GM12878 (cell line): ENCODE measurements around the gene ANP32B. TPM values are rescaled to one million over a fixed set of nuclear protein-coding genes. Genes with fewer than 3 reads are reported as not detected.

ENCODE experiments used
- ATAC-seq: fragments of 200-7000 bp; cut with Tn5 transposase; 3 replicates; pipeline ENCODE4 v1.9.1; 2020; ENCODE audit warnings: mild to moderate bottlenecking, moderate library complexity
- BruUV-seq: library from RNA; stranded (reverse); fragments of 400-500 nt; replicated peaks from 2 replicates; lab custom pipeline; 2021; lab: Mats Ljungman, UMichigan
- CTCF ChIA-PET: fragments of 300-600 bp; sonication (Branson Sonifier 250); formaldehyde crosslinking; extraction: SDS; loops from one replicate; lab custom pipeline; 2021; ENCODE audit warnings: inconsistent platforms; lab: Yijun Ruan, JAX
- POLR2A ChIA-PET: fragments of 350-600 bp; formaldehyde crosslinking; extraction: SDS; loops from one replicate; lab custom pipeline; 2021; ENCODE audit warnings: inconsistent platforms; lab: Charles Lee
- RAD21 ChIA-PET: fragments of 300-600 bp; sonication (Branson Sonifier 250); formaldehyde crosslinking; loops from one replicate; lab custom pipeline; 2023; ENCODE audit warnings: antibody characterized with exemption; ENCODE audit not compliant: unreplicated experiment; lab: Charles Lee
- SMC1A ChIA-PET: fragments of 300-600 bp; sonication (Branson Sonifier 250); formaldehyde crosslinking; loops from one replicate; lab custom pipeline; 2023; ENCODE audit not compliant: unreplicated experiment, uncharacterized antibody; lab: Charles Lee
- DNase-seq: peaks from one replicate; pipeline ENCODE4 v3.0.0-alpha.2; 2011; ENCODE audit warnings: low read depth, low spot score
- FAIRE-seq: peaks from 3 replicates; lab custom pipeline; 2011; peaks lifted over from hg19 to GRCh38; lab: Jason Lieb, UNC
- H2AFZ ChIP-seq: 2 replicates; pipeline ENCODE4 v1.6.0; 2011; ENCODE audit warnings: low read depth, low read length, control low read depth; ENCODE audit not compliant: control insufficient read depth
- H3K27ac ChIP-seq: 2 replicates; pipeline ENCODE4 v1.5.1; 2011; ENCODE audit warnings: control low read depth; ENCODE audit not compliant: control insufficient read depth, insufficient read depth
- H3K27me3 ChIP-seq, 2 experiments: replicated peaks in 1 of 2; 2 replicates each; pipeline versions ENCODE4 v1.6.0 to v1.6.1; 2011; ENCODE audit warnings: low read length in 1 of 2; ENCODE audit not compliant: control insufficient read depth in 2 of 2, insufficient read depth in 2 of 2
- H3K36me3 ChIP-seq, 2 experiments: 2 replicates each; pipeline ENCODE4 v1.5.1; 2011; ENCODE audit warnings: low read length in 1 of 2; ENCODE audit not compliant: control insufficient read depth in 2 of 2, insufficient read depth in 2 of 2
- H3K4me1 ChIP-seq: 2 replicates; pipeline ENCODE4 v1.6.1; 2011; ENCODE audit warnings: mild to moderate bottlenecking, low read length, moderate library complexity, mixed read lengths; ENCODE audit not compliant: control insufficient read depth, insufficient read depth
- H3K4me2 ChIP-seq: 2 replicates; pipeline ENCODE4 v1.6.0; 2011; ENCODE audit warnings: control low read depth; ENCODE audit not compliant: control insufficient read depth, insufficient read depth
- H3K4me3 ChIP-seq: fragments of 200-600 bp; sonication (generic); 2 replicates; pipeline ENCODE4 v1.5.1; 2016
- H3K79me2 ChIP-seq: 2 replicates; pipeline ENCODE4 v1.6.0; 2011; ENCODE audit warnings: low read length; ENCODE audit not compliant: control insufficient read depth, insufficient read depth
- H3K9ac ChIP-seq: 2 replicates; pipeline ENCODE4 v1.8.0; 2011; ENCODE audit warnings: low read length, control low read depth, mixed read lengths; ENCODE audit not compliant: control insufficient read depth, insufficient read depth
- H3K9me3 ChIP-seq: replicated peaks from 3 replicates; pipeline ENCODE4 v1.5.1; 2011; ENCODE audit warnings: mild to moderate bottlenecking, low read length; ENCODE audit not compliant: control insufficient read depth, insufficient read depth
- H4K20me1 ChIP-seq: 2 replicates; pipeline ENCODE4 v1.6.0; 2011; ENCODE audit not compliant: control insufficient read depth, insufficient read depth
- CBX3 ChIP-seq: fragments of 200-600 bp; sonication (generic); IDR thresholded peaks from 2 replicates; pipeline ENCODE4 v1.6.1; 2016; ENCODE audit warnings: low read depth, borderline replicate concordance
- JUNB ChIP-seq: IDR thresholded peaks from 2 replicates; pipeline ENCODE4 v1.6.1; 2016; ENCODE audit warnings: antibody characterized with exemption, mild to moderate bottlenecking
- KAT2A ChIP-seq: conservative IDR thresholded peaks from 2 replicates; pipeline ENCODE4 v1.6.1; 2011; ENCODE audit warnings: low read depth, low read length; ENCODE audit not compliant: control insufficient read depth
- RCOR1 ChIP-seq: conservative IDR thresholded peaks from 2 replicates; pipeline ENCODE4 v1.6.1; 2012; ENCODE audit warnings: low read depth, low read length, improper control_type of control experiment
- SUZ12 ChIP-seq: fragments of 200-600 bp; sonication (generic); IDR thresholded peaks from one replicate; pipeline ENCODE4 v1.6.1; 2018; ENCODE audit warnings: antibody characterized with exemption, mild to moderate bottlenecking; ENCODE audit not compliant: unreplicated experiment
- WRNIP1 ChIP-seq: IDR thresholded peaks from 2 replicates; pipeline ENCODE4 v1.6.1; 2011; ENCODE audit warnings: low read depth, low read length, improper control_type of control experiment, borderline replicate concordance
- WGBS: methylation state at CpG from one replicate; pipeline ENCODE4 v1.1.6; 2016; ENCODE audit warnings: low lambda C conversion rate; ENCODE audit not compliant: insufficient replicate concordance, insufficient coverage; ENCODE audit errors: missing lambda C conversion rate; 5-methylcytosine and 5-hydroxymethylcytosine counted together
- in situ Hi-C: fragments of 300-500 bp; cut with MboI; formaldehyde crosslinking; loops from 9 replicates; pipeline ENCODE4 v1.14.3; 2018; ENCODE audit warnings: mixed read lengths
- intact Hi-C: fragments of 100-400 bp; cut with micrococcal nuclease; formaldehyde crosslinking; loops from one replicate; pipeline ENCODE4 v1.14.2; 2022; ENCODE audit not compliant: unreplicated experiment
- polyA plus RNA-seq, 11 experiments: library from polyadenylated mRNA; depleted of rRNA in 4 of 11; unstranded in 6 of 11; stranded (reverse) in 5 of 11; fragments of >200 nt; fragmentation: Nextera tagmentation in 4 of 11; fragmentation: Illumina TruSeq in 1 of 11; extraction: Ambion mirVana in 4 of 11; extraction: Trizol in 1 of 11; gene quantifications; 1 replicate in 1 of 11; 2 replicates in 10 of 11; pipeline versions ENCODE4 v1.2.1 to v1.2.3, GENCODE V29; 2011 to 2016; ENCODE audit warnings: inconsistent platforms in 2 of 11, missing spikeins in 2 of 11, low read depth in 1 of 11
- total RNA-seq, 4 experiments: library from RNA; depleted of rRNA in 3 of 4; stranded (reverse); fragments of >200 nt in 3 of 4; fragmentation: Illumina TruSeq in 1 of 4; extraction: Trizol in 1 of 4; gene quantifications; 2 replicates each; pipeline versions ENCODE4 v1.2.1 to v1.2.3, GENCODE V29; 2013 to 2021
- TF ChIP-seq, protein P1 (sequence below): fragments of 450-650 bp; formaldehyde crosslinking; IDR thresholded peaks from 2 replicates; pipeline ENCODE4 v1.4.0; 2020; ENCODE audit warnings: mild to moderate bottlenecking, moderate library complexity
- TF ChIP-seq, protein P2 (sequence below): fragments of 450-650 bp; IDR thresholded peaks from 2 replicates; pipeline ENCODE4 v1.6.1; 2017; ENCODE audit warnings: antibody characterized with exemption, mild to moderate bottlenecking, moderate library complexity
- TF ChIP-seq, protein P3 (sequence below): fragments of 450-650 bp; IDR thresholded peaks from 2 replicates; pipeline ENCODE4 v1.6.1; 2018; ENCODE audit warnings: borderline replicate concordance, mild to moderate bottlenecking; ENCODE audit not compliant: partially characterized antibody
- TF ChIP-seq, protein P4 (sequence below): IDR thresholded peaks from 2 replicates; pipeline ENCODE4 v1.6.1; 2012; ENCODE audit warnings: low read depth, low read length, improper control_type of control experiment

ANP32B gene
- total and polyA plus RNA-seq, 10 of the 15 experiments (the other 5 are each of a cell fraction or from before 2014, with no cell fraction given): 24.5 to 419 (median 171) TPM

DNA sequence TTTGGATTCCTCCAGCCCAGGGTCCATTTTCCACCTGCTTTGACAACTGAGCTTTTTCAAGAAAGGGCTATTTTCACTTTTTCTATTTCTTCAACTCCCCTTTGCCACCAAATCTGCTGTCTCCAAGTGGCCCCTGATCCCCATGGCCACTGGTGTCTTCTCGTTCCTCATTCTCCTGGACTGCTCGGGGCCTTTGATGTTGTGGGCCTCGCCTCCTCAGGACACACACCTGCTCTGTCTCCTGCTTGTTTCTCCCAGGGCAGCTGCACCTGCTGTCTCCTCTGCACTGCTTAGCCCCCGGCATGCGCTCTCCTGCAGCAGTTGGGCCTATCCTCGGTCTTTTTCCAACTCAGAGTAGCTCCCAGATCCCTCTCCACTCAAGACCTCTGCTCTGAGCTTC is 57.1 kb downstream of the ANP32B start:
- FAIRE-seq (no peak), ATAC-seq (no peak), DNase-seq (no peak)
- RAD21 ChIA-PET: interaction anchor here (0.7 to 1.2 kb wide), 2 partner anchors 16 to 54 kb away, joined by 3 to 5 read pairs; partner anchors contain the start of gene NANS
- in situ Hi-C loops (no loop called here), intact Hi-C loops (no loop called here)
- no TSS peak for BruUV-seq
- peak overlapping the region; percentile 8; the same call in 1 of the 2 replicates for H3K9ac ChIP-seq
- H3K4me1 ChIP-seq: peaks cover 52% of the 10 kb centered on the region
- peak overlapping the region; percentile 14 for H3K27ac ChIP-seq
- SMC1A ChIA-PET: interaction anchor here (1.2 to 2.6 kb wide), 5 partner anchors 17 to 119 kb away, joined by 3 to 8 read pairs (median 5); partner anchors contain the start of gene NANS
- H3K4me2 ChIP-seq: peak overlapping the region; percentile 92
- no peaks in the 10 kb centered on the region for H3K27me3 ChIP-seq
- H3K4me3 ChIP-seq: peak overlapping the region; percentile 43; the same call in 1 of the 2 replicates
- H4K20me1 ChIP-seq: no peaks in the 10 kb centered on the region
- WGBS: 55% methylated on average over 6 of the region's 6 CpGs
- TF ChIP-seq, protein P1, sequence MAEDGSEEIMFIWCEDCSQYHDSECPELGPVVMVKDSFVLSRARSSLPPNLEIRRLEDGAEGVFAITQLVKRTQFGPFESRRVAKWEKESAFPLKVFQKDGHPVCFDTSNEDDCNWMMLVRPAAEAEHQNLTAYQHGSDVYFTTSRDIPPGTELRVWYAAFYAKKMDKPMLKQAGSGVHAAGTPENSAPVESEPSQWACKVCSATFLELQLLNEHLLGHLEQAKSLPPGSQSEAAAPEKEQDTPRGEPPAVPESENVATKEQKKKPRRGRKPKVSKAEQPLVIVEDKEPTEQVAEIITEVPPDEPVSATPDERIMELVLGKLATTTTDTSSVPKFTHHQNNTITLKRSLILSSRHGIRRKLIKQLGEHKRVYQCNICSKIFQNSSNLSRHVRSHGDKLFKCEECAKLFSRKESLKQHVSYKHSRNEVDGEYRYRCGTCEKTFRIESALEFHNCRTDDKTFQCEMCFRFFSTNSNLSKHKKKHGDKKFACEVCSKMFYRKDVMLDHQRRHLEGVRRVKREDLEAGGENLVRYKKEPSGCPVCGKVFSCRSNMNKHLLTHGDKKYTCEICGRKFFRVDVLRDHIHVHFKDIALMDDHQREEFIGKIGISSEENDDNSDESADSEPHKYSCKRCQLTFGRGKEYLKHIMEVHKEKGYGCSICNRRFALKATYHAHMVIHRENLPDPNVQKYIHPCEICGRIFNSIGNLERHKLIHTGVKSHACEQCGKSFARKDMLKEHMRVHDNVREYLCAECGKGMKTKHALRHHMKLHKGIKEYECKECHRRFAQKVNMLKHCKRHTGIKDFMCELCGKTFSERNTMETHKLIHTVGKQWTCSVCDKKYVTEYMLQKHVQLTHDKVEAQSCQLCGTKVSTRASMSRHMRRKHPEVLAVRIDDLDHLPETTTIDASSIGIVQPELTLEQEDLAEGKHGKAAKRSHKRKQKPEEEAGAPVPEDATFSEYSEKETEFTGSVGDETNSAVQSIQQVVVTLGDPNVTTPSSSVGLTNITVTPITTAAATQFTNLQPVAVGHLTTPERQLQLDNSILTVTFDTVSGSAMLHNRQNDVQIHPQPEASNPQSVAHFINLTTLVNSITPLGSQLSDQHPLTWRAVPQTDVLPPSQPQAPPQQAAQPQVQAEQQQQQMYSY (CRISPR knock-in tag): no peak
- TF ChIP-seq, protein P2, sequence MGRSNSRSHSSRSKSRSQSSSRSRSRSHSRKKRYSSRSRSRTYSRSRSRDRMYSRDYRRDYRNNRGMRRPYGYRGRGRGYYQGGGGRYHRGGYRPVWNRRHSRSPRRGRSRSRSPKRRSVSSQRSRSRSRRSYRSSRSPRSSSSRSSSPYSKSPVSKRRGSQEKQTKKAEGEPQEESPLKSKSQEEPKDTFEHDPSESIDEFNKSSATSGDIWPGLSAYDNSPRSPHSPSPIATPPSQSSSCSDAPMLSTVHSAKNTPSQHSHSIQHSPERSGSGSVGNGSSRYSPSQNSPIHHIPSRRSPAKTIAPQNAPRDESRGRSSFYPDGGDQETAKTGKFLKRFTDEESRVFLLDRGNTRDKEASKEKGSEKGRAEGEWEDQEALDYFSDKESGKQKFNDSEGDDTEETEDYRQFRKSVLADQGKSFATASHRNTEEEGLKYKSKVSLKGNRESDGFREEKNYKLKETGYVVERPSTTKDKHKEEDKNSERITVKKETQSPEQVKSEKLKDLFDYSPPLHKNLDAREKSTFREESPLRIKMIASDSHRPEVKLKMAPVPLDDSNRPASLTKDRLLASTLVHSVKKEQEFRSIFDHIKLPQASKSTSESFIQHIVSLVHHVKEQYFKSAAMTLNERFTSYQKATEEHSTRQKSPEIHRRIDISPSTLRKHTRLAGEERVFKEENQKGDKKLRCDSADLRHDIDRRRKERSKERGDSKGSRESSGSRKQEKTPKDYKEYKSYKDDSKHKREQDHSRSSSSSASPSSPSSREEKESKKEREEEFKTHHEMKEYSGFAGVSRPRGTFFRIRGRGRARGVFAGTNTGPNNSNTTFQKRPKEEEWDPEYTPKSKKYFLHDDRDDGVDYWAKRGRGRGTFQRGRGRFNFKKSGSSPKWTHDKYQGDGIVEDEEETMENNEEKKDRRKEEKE: no peak
- TF ChIP-seq RCOR1 (no peak), WRNIP1 (no peak), CBX3 (no peak), SUZ12 (no peak), JUNB (no peak), KAT2A (no peak)
- TF ChIP-seq, protein P3, sequence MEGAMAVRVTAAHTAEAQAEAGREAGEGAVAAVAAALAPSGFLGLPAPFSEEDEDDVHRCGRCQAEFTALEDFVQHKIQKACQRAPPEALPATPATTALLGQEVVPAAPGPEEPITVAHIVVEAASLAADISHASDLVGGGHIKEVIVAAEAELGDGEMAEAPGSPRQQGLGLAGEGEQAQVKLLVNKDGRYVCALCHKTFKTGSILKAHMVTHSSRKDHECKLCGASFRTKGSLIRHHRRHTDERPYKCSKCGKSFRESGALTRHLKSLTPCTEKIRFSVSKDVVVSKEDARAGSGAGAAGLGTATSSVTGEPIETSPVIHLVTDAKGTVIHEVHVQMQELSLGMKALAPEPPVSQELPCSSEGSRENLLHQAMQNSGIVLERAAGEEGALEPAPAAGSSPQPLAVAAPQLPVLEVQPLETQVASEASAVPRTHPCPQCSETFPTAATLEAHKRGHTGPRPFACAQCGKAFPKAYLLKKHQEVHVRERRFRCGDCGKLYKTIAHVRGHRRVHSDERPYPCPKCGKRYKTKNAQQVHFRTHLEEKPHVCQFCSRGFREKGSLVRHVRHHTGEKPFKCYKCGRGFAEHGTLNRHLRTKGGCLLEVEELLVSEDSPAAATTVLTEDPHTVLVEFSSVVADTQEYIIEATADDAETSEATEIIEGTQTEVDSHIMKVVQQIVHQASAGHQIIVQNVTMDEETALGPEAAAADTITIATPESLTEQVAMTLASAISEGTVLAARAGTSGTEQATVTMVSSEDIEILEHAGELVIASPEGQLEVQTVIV: no peak
- TF ChIP-seq, protein P4, sequence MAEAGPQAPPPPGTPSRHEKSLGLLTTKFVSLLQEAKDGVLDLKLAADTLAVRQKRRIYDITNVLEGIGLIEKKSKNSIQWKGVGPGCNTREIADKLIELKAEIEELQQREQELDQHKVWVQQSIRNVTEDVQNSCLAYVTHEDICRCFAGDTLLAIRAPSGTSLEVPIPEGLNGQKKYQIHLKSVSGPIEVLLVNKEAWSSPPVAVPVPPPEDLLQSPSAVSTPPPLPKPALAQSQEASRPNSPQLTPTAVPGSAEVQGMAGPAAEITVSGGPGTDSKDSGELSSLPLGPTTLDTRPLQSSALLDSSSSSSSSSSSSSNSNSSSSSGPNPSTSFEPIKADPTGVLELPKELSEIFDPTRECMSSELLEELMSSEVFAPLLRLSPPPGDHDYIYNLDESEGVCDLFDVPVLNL: no peak
- TF ChIP-seq, all 136 proteins: peak for 0
- Histone ChIP-seq H3K79me2 (0 out of 2 replicates have a peak, but pooled peaks cover 3% of the 10 kb centered on the region), H2AFZ (peak overlapping the region; percentile 63), H3K36me3 (no peaks in the 10 kb centered on the region), H3K9me3 (peaks cover 3% of the 10 kb centered on the region; the same call in 2 of the 3 replicates)
- POLR2A ChIA-PET: interaction anchor here (0.6 to 2.4 kb wide), 3 partner anchors 10 to 17 kb away, joined by 3 to 12 read pairs (median 4); partner anchors contain the start of gene NANS
- CTCF ChIA-PET: interaction anchor here (0.9 to 1.8 kb wide), 5 partner anchors 9 to 57 kb away, joined by 3 to 5 read pairs (median 4); no protein-coding TSS in a partner anchor
